GDM1 (cell line): ENCODE results near the gene SHISA5.
A peak's percentile ranks its signal among the peaks of the same experiment; 100 is the strongest.

ENCODE experiments used
- DNase-seq: peaks from one replicate; lab custom pipeline; 2025; lab: John Stamatoyannopoulos, UW

The SHISA5 gene

GRCh38 chr3:48459773-48460516 lies 44.0 kb downstream of the SHISA5 start:
- no peak for DNase-seq

DNA sequence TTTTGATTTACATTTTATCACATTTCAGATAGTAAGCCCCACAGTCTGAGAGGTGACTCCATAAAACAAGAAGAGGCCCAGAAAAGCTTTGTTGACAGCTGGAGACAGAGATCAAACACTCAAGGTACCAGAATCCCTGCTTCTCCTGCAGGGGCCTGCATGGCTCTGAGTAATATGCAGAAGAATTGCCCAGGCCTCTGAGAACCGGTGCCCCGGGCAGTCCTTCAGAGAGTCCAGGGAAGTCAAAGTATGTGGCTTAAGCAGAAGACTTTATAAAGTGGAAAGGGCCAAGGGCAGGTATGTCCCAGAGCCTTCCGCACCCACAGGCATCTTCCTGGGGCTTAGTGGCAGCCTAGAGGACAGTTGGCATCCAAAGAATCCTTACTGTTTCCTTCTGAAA lies 44.6 kb downstream of the SHISA5 start:
- DNase-seq: no peak

- no peak for DNase-seq
Observed at GRCh38 chr3:48456456-48456855, 47.5 kb downstream of the SHISA5 start.

GRCh38 chr3:48451270-48451669 lies 52.7 kb downstream of the SHISA5 start:
- no peak for DNase-seq

GRCh38 chr3:48446425-48447193 lies 57.4 kb downstream of the SHISA5 start, which contains the start of gene ATRIP:
Gene ATRIP (plus strand): TSS chr3:48446737. CDS start chr3:48446846, 109 bp downstream.
- DNase-seq: peak; percentile 77

GRCh38 chr3:48446043-48446424 lies 57.9 kb downstream of the SHISA5 start:
- DNase-seq: no peak

GRCh38 chr3:48445277-48445882 lies 58.6 kb downstream of the SHISA5 start:
- no peak for DNase-seq

- no peak for DNase-seq
Observed at GRCh38 chr3:48441940-48442339, 62.0 kb downstream of the SHISA5 start.

- DNase-seq: no peak
Observed at GRCh38 chr3:48440590-48440958, 63.4 kb downstream of the SHISA5 start.

DNA sequence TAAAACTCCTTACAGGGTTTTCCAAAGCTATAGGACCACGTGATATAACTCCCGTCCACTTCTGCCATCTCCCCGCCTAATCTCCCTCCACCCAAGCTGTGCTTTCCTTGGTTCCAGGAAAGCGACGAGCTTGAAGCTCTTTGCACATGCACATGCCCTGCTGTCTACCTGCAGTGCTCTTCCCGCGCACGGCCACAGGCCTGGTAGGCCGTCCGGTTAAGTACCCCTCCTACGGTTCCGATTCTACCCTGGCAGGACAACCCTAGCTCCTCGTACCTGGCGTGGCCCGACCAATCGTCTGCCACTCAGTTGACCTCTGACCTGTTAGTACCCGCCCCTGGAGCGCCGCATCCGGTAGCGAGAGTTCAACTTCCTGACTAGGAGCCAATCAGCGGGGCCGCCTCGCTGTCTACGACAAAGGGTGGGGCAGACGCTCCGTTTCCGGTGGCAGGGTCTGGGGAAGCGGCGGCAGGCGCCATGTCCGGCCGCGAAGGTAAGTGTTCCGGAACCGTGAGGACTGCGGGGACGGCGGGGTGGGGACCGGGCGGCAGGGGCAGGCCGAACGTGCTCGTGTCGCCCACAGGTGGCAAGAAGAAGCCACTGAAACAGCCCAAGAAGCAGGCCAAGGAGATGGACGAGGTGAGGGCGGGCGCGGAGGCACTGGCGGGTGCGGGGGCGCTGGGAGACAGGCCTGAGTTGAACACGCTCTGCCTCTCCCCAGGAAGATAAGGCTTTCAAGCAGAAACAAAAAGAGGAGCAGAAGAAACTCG lies 64.0 kb downstream of the SHISA5 start, which contains the start of the genes CCDC51 and TMA7:
TSS of gene CCDC51 (minus strand) at position 300 of the 770 bp plus-strand sequence. CDS start 4,991 bp downstream, outside the sequence.
TSS of gene TMA7 (plus strand) at position 438 of the 770 bp plus-strand sequence. CDS start at position 478, 40 bp downstream.
- DNase-seq: peak; percentile 93

- no peak for DNase-seq
Observed at GRCh38 chr3:48437812-48438211, 66.2 kb downstream of the SHISA5 start.

- DNase-seq: no peak
Observed at GRCh38 chr3:48436855-48437254, 67.1 kb downstream of the SHISA5 start.

DNA sequence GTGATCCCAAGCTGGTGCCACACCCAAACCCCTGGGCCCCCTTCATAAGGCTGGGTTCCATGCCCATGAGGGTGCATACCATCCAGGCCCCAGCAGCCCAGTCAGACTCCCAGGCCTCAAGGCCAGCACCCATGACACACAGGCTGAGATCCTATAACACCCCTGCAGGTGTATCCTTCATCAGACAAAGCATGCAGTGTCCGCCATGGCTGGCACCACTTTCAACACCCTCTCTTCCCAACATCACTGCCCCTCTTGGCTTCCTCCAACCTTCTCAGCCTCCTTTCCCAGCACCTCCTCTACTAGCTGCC lies 67.5 kb downstream of the SHISA5 start:
- DNase-seq: no peak

- peak; percentile 69 for DNase-seq
Observed at GRCh38 chr3:48435774-48436476, 68.0 kb downstream of the SHISA5 start.

GRCh38 chr3:48435223-48435595 lies 68.8 kb downstream of the SHISA5 start:
- no peak for DNase-seq

- DNase-seq: no peak
Observed at GRCh38 chr3:48434591-48435222, 69.3 kb downstream of the SHISA5 start.

DNA sequence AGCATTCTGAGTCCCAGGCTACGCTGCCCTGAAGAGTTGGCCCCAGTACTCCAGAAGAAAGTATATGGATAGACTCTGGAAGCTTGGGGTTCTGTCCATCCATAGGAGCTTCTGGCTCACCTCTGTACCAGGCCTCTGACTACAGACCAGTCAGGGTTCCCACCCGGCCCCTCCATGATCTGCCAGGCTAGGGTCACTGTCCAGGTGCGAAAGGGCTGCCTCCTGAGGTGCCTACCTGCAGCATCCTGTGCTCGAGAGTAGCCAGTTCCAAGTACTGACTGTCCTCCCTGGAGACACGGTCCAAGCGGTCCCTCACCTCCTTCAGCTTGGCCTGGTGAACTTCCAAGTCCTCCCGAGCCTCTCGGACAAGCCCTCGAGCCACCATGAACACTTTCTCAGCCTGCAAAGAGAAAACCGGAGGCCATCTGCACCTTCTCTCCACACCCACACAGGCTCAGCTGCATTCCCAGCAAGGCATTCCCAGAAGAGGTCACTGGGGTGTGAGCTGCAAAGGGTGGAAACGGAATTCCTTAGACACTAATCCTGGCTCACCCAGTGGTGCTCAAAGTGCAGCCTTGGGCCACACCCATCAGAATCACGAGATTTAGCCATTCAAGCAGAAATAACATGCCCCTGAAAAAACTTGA lies 70.4 kb downstream of the SHISA5 start:
- DNase-seq: no peak

GRCh38 chr3:48432411-48433371 lies 71.3 kb downstream of the SHISA5 start:
- no peak for DNase-seq
